HEK293 (cell line): ENCODE measurements around the gene SPATA1.

Source experiments
- KLF8 ChIP-seq: fragments of 450-650 bp; formaldehyde crosslinking; IDR thresholded peaks from 2 replicates; pipeline ENCODE4 v1.5.1; 2016; ENCODE audit warnings: missing biosample characterization, missing genetic modification characterization
- OVOL3 ChIP-seq: fragments of 450-650 bp; formaldehyde crosslinking; IDR thresholded peaks from 2 replicates; pipeline ENCODE4 v1.5.1; 2016; ENCODE audit warnings: missing biosample characterization, missing genetic modification characterization
- SP2 ChIP-seq: fragments of 450-650 bp; formaldehyde crosslinking; IDR thresholded peaks from 2 replicates; pipeline ENCODE4 v1.5.1; 2016; ENCODE audit warnings: missing biosample characterization, missing genetic modification characterization
- YY2 ChIP-seq: fragments of 450-650 bp; formaldehyde crosslinking; IDR thresholded peaks from 2 replicates; pipeline ENCODE4 v1.5.1; 2016; ENCODE audit warnings: missing biosample characterization, missing genetic modification characterization
- ZBTB21 ChIP-seq: fragments of 450-650 bp; formaldehyde crosslinking; IDR thresholded peaks from 2 replicates; pipeline ENCODE4 v1.5.1; 2017; ENCODE audit warnings: missing biosample characterization, missing genetic modification characterization
- ZNF114 ChIP-seq: fragments of 450-650 bp; formaldehyde crosslinking; IDR thresholded peaks from 2 replicates; pipeline ENCODE4 v1.5.0; 2017; ENCODE audit warnings: missing biosample characterization, missing genetic modification characterization
- ZNF146 ChIP-seq: fragments of 450-650 bp; formaldehyde crosslinking; IDR thresholded peaks from 2 replicates; pipeline ENCODE4 v1.5.1; 2016; ENCODE audit warnings: missing biosample characterization, missing genetic modification characterization
- ZNF23 ChIP-seq: fragments of 450-650 bp; formaldehyde crosslinking; IDR thresholded peaks from 2 replicates; pipeline ENCODE4 v1.5.1; 2016; ENCODE audit warnings: missing biosample characterization, missing genetic modification characterization, borderline replicate concordance
- ZNF571 ChIP-seq: fragments of 450-650 bp; formaldehyde crosslinking; IDR thresholded peaks from 2 replicates; pipeline ENCODE4 v1.5.0; 2017; ENCODE audit warnings: missing biosample characterization, missing genetic modification characterization
- ZNF629 ChIP-seq: fragments of 450-650 bp; formaldehyde crosslinking; IDR thresholded peaks from 2 replicates; pipeline ENCODE4 v1.5.1; 2017; ENCODE audit warnings: missing biosample characterization, missing genetic modification characterization
- TF ChIP-seq, protein P1 (sequence below): fragments of 450-650 bp; formaldehyde crosslinking; IDR thresholded peaks from 2 replicates; pipeline ENCODE4 v1.5.1; 2016; ENCODE audit warnings: missing biosample characterization, missing genetic modification characterization
- TF ChIP-seq, protein P2 (sequence below): fragments of 450-650 bp; formaldehyde crosslinking; IDR thresholded peaks from 2 replicates; pipeline ENCODE4 v1.5.1; 2016; ENCODE audit warnings: missing biosample characterization, missing genetic modification characterization
- TF ChIP-seq, protein P3 (sequence below): fragments of 450-650 bp; IDR thresholded peaks from 2 replicates; pipeline ENCODE4 v1.5.1; 2018; ENCODE audit warnings: missing biosample characterization, missing genetic modification characterization

DNA sequence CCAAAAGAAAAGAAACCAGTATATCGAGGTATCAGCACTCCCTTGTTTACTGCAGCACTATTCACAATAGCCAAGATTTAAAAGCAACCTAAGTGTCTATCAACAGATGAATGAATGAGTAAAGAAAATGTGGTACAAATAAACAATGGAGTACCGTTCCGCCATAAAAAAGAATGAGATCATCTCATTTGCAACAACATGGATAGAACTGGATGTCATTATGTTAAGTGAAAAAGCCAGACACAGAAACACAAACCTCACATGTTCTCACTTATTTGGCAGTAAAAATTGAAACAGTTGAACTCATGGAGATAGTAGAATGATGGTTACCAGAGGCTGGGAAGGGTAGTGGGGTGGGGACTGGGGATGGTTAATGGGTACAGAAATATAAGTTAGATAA lies 4.5 kb downstream of the SPATA1 start:
- TF ChIP-seq, protein P1, sequence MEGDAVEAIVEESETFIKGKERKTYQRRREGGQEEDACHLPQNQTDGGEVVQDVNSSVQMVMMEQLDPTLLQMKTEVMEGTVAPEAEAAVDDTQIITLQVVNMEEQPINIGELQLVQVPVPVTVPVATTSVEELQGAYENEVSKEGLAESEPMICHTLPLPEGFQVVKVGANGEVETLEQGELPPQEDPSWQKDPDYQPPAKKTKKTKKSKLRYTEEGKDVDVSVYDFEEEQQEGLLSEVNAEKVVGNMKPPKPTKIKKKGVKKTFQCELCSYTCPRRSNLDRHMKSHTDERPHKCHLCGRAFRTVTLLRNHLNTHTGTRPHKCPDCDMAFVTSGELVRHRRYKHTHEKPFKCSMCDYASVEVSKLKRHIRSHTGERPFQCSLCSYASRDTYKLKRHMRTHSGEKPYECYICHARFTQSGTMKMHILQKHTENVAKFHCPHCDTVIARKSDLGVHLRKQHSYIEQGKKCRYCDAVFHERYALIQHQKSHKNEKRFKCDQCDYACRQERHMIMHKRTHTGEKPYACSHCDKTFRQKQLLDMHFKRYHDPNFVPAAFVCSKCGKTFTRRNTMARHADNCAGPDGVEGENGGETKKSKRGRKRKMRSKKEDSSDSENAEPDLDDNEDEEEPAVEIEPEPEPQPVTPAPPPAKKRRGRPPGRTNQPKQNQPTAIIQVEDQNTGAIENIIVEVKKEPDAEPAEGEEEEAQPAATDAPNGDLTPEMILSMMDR (tag by site-specific recombination): no peak
- TF ChIP-seq ZNF114 (tag by site-specific recombination): no peak
- 0 out of 2 replicates have a peak, but pooled peaks have one; percentile 59 for TF ChIP-seq ZNF629 (tag by site-specific recombination)
- no peak for TF ChIP-seq ZNF146 (tag by site-specific recombination)
- no peak; the same call in 1 of the 2 replicates for TF ChIP-seq KLF8 (tag by site-specific recombination)
- no peak for TF ChIP-seq ZNF23 (tag by site-specific recombination)
- no peak for TF ChIP-seq ZBTB21 (tag by site-specific recombination)
- TF ChIP-seq ZNF571 (tag by site-specific recombination): no peak
- peak; percentile 48; the same call in 1 of the 2 replicates for TF ChIP-seq YY2 (tag by site-specific recombination)
- peak; percentile 68; the same call in 1 of the 2 replicates for TF ChIP-seq OVOL3
- TF ChIP-seq SP2 (tag by site-specific recombination): no peak
- TF ChIP-seq, protein P2, sequence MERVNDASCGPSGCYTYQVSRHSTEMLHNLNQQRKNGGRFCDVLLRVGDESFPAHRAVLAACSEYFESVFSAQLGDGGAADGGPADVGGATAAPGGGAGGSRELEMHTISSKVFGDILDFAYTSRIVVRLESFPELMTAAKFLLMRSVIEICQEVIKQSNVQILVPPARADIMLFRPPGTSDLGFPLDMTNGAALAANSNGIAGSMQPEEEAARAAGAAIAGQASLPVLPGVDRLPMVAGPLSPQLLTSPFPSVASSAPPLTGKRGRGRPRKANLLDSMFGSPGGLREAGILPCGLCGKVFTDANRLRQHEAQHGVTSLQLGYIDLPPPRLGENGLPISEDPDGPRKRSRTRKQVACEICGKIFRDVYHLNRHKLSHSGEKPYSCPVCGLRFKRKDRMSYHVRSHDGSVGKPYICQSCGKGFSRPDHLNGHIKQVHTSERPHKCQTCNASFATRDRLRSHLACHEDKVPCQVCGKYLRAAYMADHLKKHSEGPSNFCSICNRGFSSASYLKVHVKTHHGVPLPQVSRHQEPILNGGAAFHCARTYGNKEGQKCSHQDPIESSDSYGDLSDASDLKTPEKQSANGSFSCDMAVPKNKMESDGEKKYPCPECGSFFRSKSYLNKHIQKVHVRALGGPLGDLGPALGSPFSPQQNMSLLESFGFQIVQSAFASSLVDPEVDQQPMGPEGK (tag by site-specific recombination): no peak
- TF ChIP-seq, protein P3, sequence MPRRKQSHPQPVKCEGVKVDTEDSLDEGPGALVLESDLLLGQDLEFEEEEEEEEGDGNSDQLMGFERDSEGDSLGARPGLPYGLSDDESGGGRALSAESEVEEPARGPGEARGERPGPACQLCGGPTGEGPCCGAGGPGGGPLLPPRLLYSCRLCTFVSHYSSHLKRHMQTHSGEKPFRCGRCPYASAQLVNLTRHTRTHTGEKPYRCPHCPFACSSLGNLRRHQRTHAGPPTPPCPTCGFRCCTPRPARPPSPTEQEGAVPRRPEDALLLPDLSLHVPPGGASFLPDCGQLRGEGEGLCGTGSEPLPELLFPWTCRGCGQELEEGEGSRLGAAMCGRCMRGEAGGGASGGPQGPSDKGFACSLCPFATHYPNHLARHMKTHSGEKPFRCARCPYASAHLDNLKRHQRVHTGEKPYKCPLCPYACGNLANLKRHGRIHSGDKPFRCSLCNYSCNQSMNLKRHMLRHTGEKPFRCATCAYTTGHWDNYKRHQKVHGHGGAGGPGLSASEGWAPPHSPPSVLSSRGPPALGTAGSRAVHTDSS (tag by site-specific recombination): no peak
